Measurements from ENCODE around the gene ECE2. TPM values are rescaled to one million over a fixed set of nuclear protein-coding genes. Genes with fewer than 3 reads are reported as not detected.
A peak's percentile ranks its signal among the peaks of the same experiment; 100 is the strongest.

Gene ECE2
- total and polyA plus RNA-seq, 4 donors, result not detected

DNA sequence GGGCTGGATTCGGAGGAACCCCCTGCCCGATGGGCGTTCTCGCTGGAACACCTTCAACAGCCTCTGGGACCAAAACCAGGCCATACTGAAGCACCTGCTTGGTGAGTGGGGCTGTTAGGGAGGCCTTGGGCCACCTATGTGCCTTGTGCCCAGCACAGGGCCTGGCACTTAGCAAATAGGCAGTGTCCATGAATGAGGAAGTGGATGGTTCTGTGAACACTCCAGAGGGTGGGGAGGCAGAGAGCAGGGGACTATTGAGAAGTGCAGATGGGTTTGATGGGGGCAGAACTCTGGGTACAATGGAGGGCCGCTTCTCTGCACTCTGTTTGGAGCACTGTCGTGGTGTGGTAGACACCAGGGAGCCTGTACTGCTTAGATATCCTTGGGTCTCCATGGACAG is 1.5 kb downstream of the ECE2 start:
- intact Hi-C loops (cut with DNase I), result no loop called here

DNA sequence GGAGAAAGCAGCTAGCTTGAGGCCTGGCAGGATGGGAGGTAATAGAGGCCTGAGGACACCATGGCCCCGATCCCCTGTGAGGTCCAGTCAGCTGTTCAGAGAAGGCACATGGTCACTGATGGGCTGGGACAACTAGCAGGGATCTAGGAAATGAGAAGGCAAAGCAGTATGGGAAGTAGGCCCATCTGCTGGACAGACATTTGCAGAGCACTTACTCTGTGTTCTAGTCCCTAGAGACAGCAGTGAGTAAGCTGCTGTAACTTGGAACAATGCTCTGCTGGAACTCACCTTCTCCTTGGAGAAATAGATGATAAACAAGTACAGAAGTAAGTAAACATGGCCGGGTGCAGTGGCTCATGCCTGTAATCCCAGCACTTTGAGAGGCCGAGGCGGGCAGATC is 7.1 kb downstream of the ECE2 start:
- no peak overlapping the region for H3K27ac ChIP-seq (ENCODE audit: low read depth in 1 of 2, low read length in 2 of 2)
- no peaks in the 10 kb centered on the region for H3K9me3 ChIP-seq (ENCODE audit: control insufficient read depth, low read length)
- intact Hi-C loops (cut with DNase I), result no loop called here
- WGBS, 2 donors, result 92 to 94% methylated on average over 4 of the region's 4 CpGs
- no peaks in the 10 kb centered on the region for H3K27me3 ChIP-seq (ENCODE audit: control insufficient read depth in 1 of 2, insufficient read depth in 2 of 2, low read length in 1 of 2)
- ATAC-seq (ENCODE audit: low FRiP score), result no peak
- no peaks in the 10 kb centered on the region for H3K4me1 ChIP-seq (ENCODE audit: control insufficient read depth in 1 of 2, insufficient read depth in 2 of 2, low read length in 2 of 2)
- no peak for DNase-seq
- H3K4me3 ChIP-seq (ENCODE audit: low read length in 2 of 2), result no peak overlapping the region
- H3K36me3 ChIP-seq (ENCODE audit: control insufficient read depth in 1 of 2, insufficient read depth in 2 of 2, low read length in 1 of 2), result no peaks in the 10 kb centered on the region

More for the DNA sequence above, 1.5 kb downstream of the ECE2 start:
- Histone ChIP-seq H3K27me3 (ENCODE audit: control insufficient read depth in 1 of 2, insufficient read depth in 2 of 2, low read length in 1 of 2) (no peaks in the 10 kb centered on the region), H3K4me3 (ENCODE audit: low read length in 2 of 2) (no peak overlapping the region), H3K36me3 (ENCODE audit: control insufficient read depth in 1 of 2, insufficient read depth in 2 of 2, low read length in 1 of 2) (no peaks in the 10 kb centered on the region), H3K9me3 (ENCODE audit: control insufficient read depth, low read length) (no peaks in the 10 kb centered on the region), H3K27ac (ENCODE audit: low read depth in 1 of 2, low read length in 2 of 2) (no peak overlapping the region), H3K4me1 (ENCODE audit: control insufficient read depth in 1 of 2, insufficient read depth in 2 of 2, low read length in 2 of 2) (no peaks in the 10 kb centered on the region)
- 93 to 97% methylated on average over 6 of the region's 6 CpGs for WGBS, 2 donors
- DNase-seq (no peak), ATAC-seq (ENCODE audit: low FRiP score) (peak; percentile 17)

DNA sequence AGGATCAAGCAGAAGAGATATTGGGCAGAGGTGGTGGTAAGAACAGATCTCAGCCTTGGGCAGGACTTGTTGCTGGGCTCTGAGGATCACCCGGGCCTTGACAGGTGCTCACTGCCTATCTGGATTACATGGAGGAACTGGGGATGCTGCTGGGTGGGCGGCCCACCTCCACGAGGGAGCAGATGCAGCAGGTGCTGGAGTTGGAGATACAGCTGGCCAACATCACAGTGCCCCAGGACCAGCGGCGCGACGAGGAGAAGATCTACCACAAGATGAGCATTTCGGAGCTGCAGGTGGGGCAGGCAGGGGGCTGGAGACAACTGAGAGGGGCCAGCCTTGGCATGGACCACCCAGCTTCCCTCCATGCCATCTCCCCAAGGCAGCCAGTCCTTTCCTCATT is 7.9 kb downstream of the ECE2 start:
- 93 to 96% methylated on average over 8 of the region's 8 CpGs for WGBS, 2 donors
- Histone ChIP-seq H3K9me3 (ENCODE audit: control insufficient read depth, low read length) (no peaks in the 10 kb centered on the region), H3K36me3 (ENCODE audit: control insufficient read depth in 1 of 2, insufficient read depth in 2 of 2, low read length in 1 of 2) (no peaks in the 10 kb centered on the region), H3K4me1 (ENCODE audit: control insufficient read depth in 1 of 2, insufficient read depth in 2 of 2, low read length in 2 of 2) (no peaks in the 10 kb centered on the region), H3K27ac (ENCODE audit: low read depth in 1 of 2, low read length in 2 of 2) (no peak overlapping the region), H3K4me3 (ENCODE audit: low read length in 2 of 2) (no peak overlapping the region), H3K27me3 (ENCODE audit: control insufficient read depth in 1 of 2, insufficient read depth in 2 of 2, low read length in 1 of 2) (no peaks in the 10 kb centered on the region)
- DNase-seq, result peak in 1 of 2 donors; percentile 34
- intact Hi-C loops (cut with DNase I), result no loop called here
- no peak for ATAC-seq (ENCODE audit: low FRiP score)

DNA sequence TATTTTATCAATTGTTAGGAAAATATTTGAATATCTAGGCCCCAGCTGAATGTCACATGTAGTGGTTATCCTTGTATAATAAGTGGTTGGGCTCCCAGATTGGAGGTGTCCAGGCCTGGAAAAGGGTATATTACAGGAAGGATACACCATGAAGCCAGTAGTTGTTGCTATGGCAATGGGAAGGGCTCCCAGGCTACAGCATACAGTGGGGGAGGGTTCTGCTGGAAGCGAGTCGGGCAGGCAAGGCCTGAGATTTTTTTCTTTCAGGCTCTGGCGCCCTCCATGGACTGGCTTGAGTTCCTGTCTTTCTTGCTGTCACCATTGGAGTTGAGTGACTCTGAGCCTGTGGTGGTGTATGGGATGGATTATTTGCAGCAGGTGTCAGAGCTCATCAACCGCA is 8.9 kb downstream of the ECE2 start:
- 19% methylated on average over 4 of the region's 4 CpGs for WGBS, 2 donors
- no peaks in the 10 kb centered on the region for H3K9me3 ChIP-seq (ENCODE audit: control insufficient read depth, low read length)
- no peaks in the 10 kb centered on the region for H3K27me3 ChIP-seq (ENCODE audit: control insufficient read depth in 1 of 2, insufficient read depth in 2 of 2, low read length in 1 of 2)
- H3K27ac ChIP-seq (ENCODE audit: low read depth in 1 of 2, low read length in 2 of 2), result no peak overlapping the region
- H3K36me3 ChIP-seq (ENCODE audit: control insufficient read depth in 1 of 2, insufficient read depth in 2 of 2, low read length in 1 of 2), result no peaks in the 10 kb centered on the region
- no peaks in the 10 kb centered on the region for H3K4me1 ChIP-seq (ENCODE audit: control insufficient read depth in 1 of 2, insufficient read depth in 2 of 2, low read length in 2 of 2)
- no peak overlapping the region for H3K4me3 ChIP-seq (ENCODE audit: low read length in 2 of 2)
- DNase-seq, result peak in 1 of 2 donors; percentile 61
- peak; percentile 50 for ATAC-seq (ENCODE audit: low FRiP score)
- intact Hi-C loops (cut with DNase I), result no loop called here

DNA sequence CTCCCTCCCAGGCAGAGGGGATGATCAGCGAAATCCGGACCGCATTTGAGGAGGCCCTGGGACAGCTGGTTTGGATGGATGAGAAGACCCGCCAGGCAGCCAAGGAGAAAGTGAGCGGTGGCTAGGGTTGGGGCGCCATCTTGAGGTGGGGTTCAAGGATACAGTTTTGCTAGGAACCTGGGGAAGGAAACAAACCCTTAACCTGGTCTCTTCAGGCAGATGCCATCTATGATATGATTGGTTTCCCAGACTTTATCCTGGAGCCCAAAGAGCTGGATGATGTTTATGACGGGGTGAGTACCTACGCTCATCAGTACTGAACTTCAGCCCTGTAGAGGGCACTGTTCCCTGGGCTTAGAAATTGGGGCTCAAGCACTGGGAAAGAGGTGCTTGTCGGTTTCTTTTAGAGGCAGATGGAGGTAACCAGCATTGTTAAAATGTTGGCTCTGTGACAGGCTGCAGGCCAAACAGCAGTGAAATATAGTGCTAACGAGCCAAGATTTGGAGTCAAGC is 13.7 kb downstream of the ECE2 start:
- intact Hi-C loops (cut with DNase I), result no loop called here
- DNase-seq (peak; percentile 54 to 75), ATAC-seq (ENCODE audit: low FRiP score) (no peak)
- Histone ChIP-seq H3K4me1 (ENCODE audit: control insufficient read depth in 1 of 2, insufficient read depth in 2 of 2, low read length in 2 of 2) (no peaks in the 10 kb centered on the region), H3K27ac (ENCODE audit: low read depth in 1 of 2, low read length in 2 of 2) (no peak overlapping the region), H3K36me3 (ENCODE audit: control insufficient read depth in 1 of 2, insufficient read depth in 2 of 2, low read length in 1 of 2) (no peaks in the 10 kb centered on the region), H3K27me3 (ENCODE audit: control insufficient read depth in 1 of 2, insufficient read depth in 2 of 2, low read length in 1 of 2) (no peaks in the 10 kb centered on the region), H3K9me3 (ENCODE audit: control insufficient read depth, low read length) (no peaks in the 10 kb centered on the region), H3K4me3 (ENCODE audit: low read length in 2 of 2) (no peak overlapping the region)
- WGBS, 2 donors, result 9 to 14% methylated on average over 10 of the region's 10 CpGs

DNA sequence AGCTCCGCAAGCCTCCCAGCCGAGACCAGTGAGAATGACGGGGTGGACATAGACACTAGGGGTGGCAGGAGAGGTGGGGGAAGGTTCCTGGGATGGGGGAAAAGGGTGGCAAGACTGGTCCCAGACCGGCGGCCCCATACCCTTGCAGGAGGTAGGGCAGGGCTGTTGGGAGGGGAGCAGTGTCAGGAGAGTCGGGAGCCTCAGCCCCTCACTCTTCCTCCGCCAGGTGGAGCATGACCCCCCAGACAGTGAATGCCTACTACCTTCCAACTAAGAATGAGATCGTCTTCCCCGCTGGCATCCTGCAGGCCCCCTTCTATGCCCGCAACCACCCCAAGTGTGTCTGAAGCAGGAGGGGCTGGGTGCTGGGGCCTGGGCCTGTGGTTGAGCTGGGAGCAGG is 14.5 kb downstream of the ECE2 start:
- H3K4me1 ChIP-seq (ENCODE audit: control insufficient read depth in 1 of 2, insufficient read depth in 2 of 2, low read length in 2 of 2), result no peaks in the 10 kb centered on the region
- H3K36me3 ChIP-seq (ENCODE audit: control insufficient read depth in 1 of 2, insufficient read depth in 2 of 2, low read length in 1 of 2), result no peaks in the 10 kb centered on the region
- no peak for DNase-seq
- H3K27me3 ChIP-seq (ENCODE audit: control insufficient read depth in 1 of 2, insufficient read depth in 2 of 2, low read length in 1 of 2), result no peaks in the 10 kb centered on the region
- ATAC-seq (ENCODE audit: low FRiP score), result no peak
- intact Hi-C loops (cut with DNase I), result no loop called here
- WGBS, 2 donors, result 84 to 87% methylated on average over 9 to 10 of the region's 10 CpGs
- no peaks in the 10 kb centered on the region for H3K9me3 ChIP-seq (ENCODE audit: control insufficient read depth, low read length)
- H3K4me3 ChIP-seq (ENCODE audit: low read length in 2 of 2), result no peak overlapping the region
- no peak overlapping the region for H3K27ac ChIP-seq (ENCODE audit: low read depth in 1 of 2, low read length in 2 of 2)

DNA sequence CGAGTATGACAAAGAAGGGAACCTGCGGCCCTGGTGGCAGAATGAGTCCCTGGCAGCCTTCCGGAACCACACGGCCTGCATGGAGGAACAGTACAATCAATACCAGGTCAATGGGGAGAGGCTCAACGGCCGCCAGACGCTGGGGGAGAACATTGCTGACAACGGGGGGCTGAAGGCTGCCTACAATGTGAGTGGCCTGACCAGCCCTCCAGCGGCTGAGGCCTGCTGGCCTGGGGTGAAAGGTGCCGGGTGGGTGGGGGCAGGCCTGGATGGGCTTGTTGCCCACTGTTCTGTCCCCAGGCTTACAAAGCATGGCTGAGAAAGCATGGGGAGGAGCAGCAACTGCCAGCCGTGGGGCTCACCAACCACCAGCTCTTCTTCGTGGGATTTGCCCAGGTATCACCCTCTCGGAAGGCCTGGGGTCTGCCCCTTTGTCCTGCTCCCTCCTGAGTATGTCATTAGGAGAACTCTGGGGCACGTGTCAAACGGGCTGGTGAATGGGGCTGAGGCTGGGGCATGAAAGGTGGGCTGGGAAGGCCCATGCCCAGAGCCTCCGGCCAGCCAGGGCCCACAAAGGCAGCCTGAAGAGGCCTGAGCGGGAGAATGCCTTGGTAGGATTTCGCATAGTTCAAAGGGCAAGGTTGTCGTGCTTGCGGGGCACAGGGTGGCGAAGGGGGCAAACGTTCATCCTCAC is 15.4 kb downstream of the ECE2 start:
- no peak for DNase-seq
- no peak overlapping the region for H3K27ac ChIP-seq (ENCODE audit: low read depth in 1 of 2, low read length in 2 of 2)
- H3K27me3 ChIP-seq (ENCODE audit: control insufficient read depth in 1 of 2, insufficient read depth in 2 of 2, low read length in 1 of 2), result no peaks in the 10 kb centered on the region
- no peaks in the 10 kb centered on the region for H3K4me1 ChIP-seq (ENCODE audit: control insufficient read depth in 1 of 2, insufficient read depth in 2 of 2, low read length in 2 of 2)
- intact Hi-C loops (cut with DNase I), result no loop called here
- 87 to 88% methylated on average over 22 of the region's 22 CpGs for WGBS, 2 donors
- no peak for ATAC-seq (ENCODE audit: low FRiP score)
- no peaks in the 10 kb centered on the region for H3K9me3 ChIP-seq (ENCODE audit: control insufficient read depth, low read length)
- no peak overlapping the region for H3K4me3 ChIP-seq (ENCODE audit: low read length in 2 of 2)
- H3K36me3 ChIP-seq (ENCODE audit: control insufficient read depth in 1 of 2, insufficient read depth in 2 of 2, low read length in 1 of 2), result no peaks in the 10 kb centered on the region

DNA sequence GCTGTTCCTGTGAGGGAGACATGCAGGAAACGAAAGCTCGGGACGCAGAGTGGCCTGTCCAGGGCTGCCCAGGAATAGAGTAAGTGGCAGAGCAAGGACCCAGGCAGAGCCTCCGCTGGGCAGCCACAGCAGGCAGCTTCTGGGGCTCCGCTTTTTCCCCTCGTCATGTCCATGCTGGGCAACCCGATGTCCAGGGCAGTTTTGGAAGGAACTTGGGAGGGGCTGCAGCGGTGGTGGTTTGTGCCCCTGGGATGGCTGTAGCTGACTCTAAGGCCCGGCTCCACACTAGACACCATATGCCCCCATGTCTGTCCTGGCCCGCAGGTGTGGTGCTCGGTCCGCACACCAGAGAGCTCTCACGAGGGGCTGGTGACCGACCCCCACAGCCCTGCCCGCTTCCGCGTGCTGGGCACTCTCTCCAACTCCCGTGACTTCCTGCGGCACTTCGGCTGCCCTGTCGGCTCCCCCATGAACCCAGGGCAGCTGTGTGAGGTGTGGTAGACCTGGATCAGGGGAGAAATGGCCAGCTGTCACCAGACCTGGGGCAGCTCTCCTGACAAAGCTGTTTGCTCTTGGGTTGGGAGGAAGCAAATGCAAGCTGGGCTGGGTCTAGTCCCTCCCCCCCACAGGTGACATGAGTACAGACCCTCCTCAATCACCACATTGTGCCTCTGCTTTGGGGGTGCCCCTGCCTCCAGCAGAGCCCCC is 16.1 kb downstream of the ECE2 start:
- DNase-seq (no peak), ATAC-seq (ENCODE audit: low FRiP score) (no peak)
- Histone ChIP-seq H3K4me1 (ENCODE audit: control insufficient read depth in 1 of 2, insufficient read depth in 2 of 2, low read length in 2 of 2) (no peaks in the 10 kb centered on the region), H3K4me3 (ENCODE audit: low read length in 2 of 2) (no peak overlapping the region), H3K27ac (ENCODE audit: low read depth in 1 of 2, low read length in 2 of 2) (no peak overlapping the region), H3K36me3 (ENCODE audit: control insufficient read depth in 1 of 2, insufficient read depth in 2 of 2, low read length in 1 of 2) (no peaks in the 10 kb centered on the region), H3K9me3 (ENCODE audit: control insufficient read depth, low read length) (no peaks in the 10 kb centered on the region), H3K27me3 (ENCODE audit: control insufficient read depth in 1 of 2, insufficient read depth in 2 of 2, low read length in 1 of 2) (no peaks in the 10 kb centered on the region)
- intact Hi-C loops (cut with DNase I), result no loop called here
- 92 to 93% methylated on average over 21 of the region's 21 CpGs for WGBS, 2 donors

DNA sequence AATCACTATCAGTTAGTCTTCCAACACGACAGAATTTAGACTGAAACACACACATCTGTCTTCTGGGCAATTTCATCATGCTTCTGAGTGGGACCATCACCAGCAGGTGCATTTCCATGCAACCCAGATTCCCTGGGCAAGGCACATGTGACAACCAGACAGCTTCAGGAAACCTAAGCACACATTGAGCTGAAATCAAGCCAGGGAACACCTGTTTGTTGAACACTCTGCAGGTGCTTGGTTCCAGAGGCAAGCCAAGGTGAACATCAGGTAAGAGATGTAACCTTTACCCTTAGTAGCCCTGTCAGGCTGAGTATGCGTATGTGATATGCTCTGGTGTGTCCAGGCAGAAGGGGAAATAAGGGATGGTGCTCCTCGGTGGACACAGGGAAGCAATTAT is 19.9 kb downstream of the ECE2 start:
- WGBS, 2 donors, result 59 to 61% methylated on average over 3 of the region's 3 CpGs
- Histone ChIP-seq H3K36me3 (ENCODE audit: control insufficient read depth in 1 of 2, insufficient read depth in 2 of 2, low read length in 1 of 2) (no peaks in the 10 kb centered on the region), H3K27me3 (ENCODE audit: control insufficient read depth in 1 of 2, insufficient read depth in 2 of 2, low read length in 1 of 2) (no peaks in the 10 kb centered on the region), H3K9me3 (ENCODE audit: control insufficient read depth, low read length) (no peaks in the 10 kb centered on the region), H3K27ac (ENCODE audit: low read depth in 1 of 2, low read length in 2 of 2) (no peak overlapping the region), H3K4me3 (ENCODE audit: low read length in 2 of 2) (no peak overlapping the region), H3K4me1 (ENCODE audit: control insufficient read depth in 1 of 2, insufficient read depth in 2 of 2, low read length in 2 of 2) (peaks cover 0 to 1% of the 10 kb centered on the region in 2 donors)
- intact Hi-C loops (cut with DNase I), result loop anchor here (5.0 kb wide), 3 partner anchors 33 to 108 kb away; partner anchors contain the start of genes ABCF3 (in 1 of the 2), ALG3 (in 1 of the 2), CAMK2N2 (in 1 of the 2) and EEF1AKMT4 (in 1 of the 2)
- ATAC-seq (ENCODE audit: low FRiP score), result no peak
- DNase-seq, result peak in 1 of 2 donors; percentile 5

Data from aorta (tissue), 5 donors.